ENCODE data around the gene C10orf95. TPM values are rescaled to one million over a fixed set of nuclear protein-coding genes. Genes with fewer than 3 reads are reported as not detected.
A peak's percentile ranks its signal among the peaks of the same experiment; 100 is the strongest.
"Not testable (repeated sequence)": the region's sequence is repeated elsewhere in the genome, so short reads cannot be mapped to it uniquely, and the experiment has no call there.

Gene C10orf95
- total RNA-seq, 8 experiments from 2014 or later = 0.38 to 2.3 (median 0.87) TPM; not detected in 1

- ATAC-seq (replicated peaks in 6 of 8) = peak in 6 of 8 experiments; percentile 29 to 45 (median 39)
- H3K4me1 ChIP-seq (replicated peaks in 1 of 2) = peaks cover 27 to 28% of the 10 kb centered on the region in 2 donors
- peak overlapping the region; percentile 40 to 62 (median 55) for H3K4me3 ChIP-seq
- 25 to 67% (median 35%) methylated on average over 1 to 7 of the region's 8 CpGs; no CpG with 5 or more reads in 4 of the 10 experiments for WGBS, 10 experiments
- H3K27ac ChIP-seq = peak overlapping the region; percentile 19 to 65
- in situ Hi-C loops (cut with MboI; ENCODE audit: low pct_unique_long_range_greater_than_20kb in 2 of 9, low sequenced_read_pairs in 9 of 9, unreplicated experiment in 9 of 9) = no loop called here
Measured at GRCh38 chr10:102460836-102461186, 9.5 kb upstream of the C10orf95 start.

- no peak for ATAC-seq (replicated peaks in 6 of 8)
- Histone ChIP-seq H3K4me3 (no peak overlapping the region), H3K27ac (no peak overlapping the region), H3K4me1 (replicated peaks in 1 of 2) (peaks cover 30 to 32% of the 10 kb centered on the region in 2 donors)
- in situ Hi-C loops (cut with MboI; ENCODE audit: low pct_unique_long_range_greater_than_20kb in 2 of 9, low sequenced_read_pairs in 9 of 9, unreplicated experiment in 9 of 9) = no loop called here
- WGBS, 10 experiments = 35 to 90% (median 75%) methylated on average over 1 to 4 of the region's 4 CpGs
Measured at GRCh38 chr10:102458656-102459055, 7.3 kb upstream of the C10orf95 start.

- peaks cover 25 to 26% of the 10 kb centered on the region in 2 donors for H3K4me1 ChIP-seq (replicated peaks in 1 of 2)
- no peak overlapping the region for H3K4me3 ChIP-seq
- ATAC-seq (replicated peaks in 6 of 8) = no peak
- H3K27ac ChIP-seq = no peak overlapping the region
- WGBS, 10 experiments = 66 to 100% (median 92%) methylated on average over 1 to 7 of the region's 9 CpGs; no CpG with 5 or more reads in 2 of the 10 experiments
- in situ Hi-C loops (cut with MboI; ENCODE audit: low pct_unique_long_range_greater_than_20kb in 2 of 9, low sequenced_read_pairs in 9 of 9, unreplicated experiment in 9 of 9) = no loop called here
Measured at GRCh38 chr10:102457591-102458150, 6.3 kb upstream of the C10orf95 start.

- peaks cover 22 to 25% of the 10 kb centered on the region in 2 donors for H3K4me1 ChIP-seq (replicated peaks in 1 of 2)
- peak in 7 of 8 experiments; percentile 62 to 90 (median 81) for ATAC-seq (replicated peaks in 6 of 8)
- H3K4me3 ChIP-seq = no peak overlapping the region
- in situ Hi-C loops (cut with MboI; ENCODE audit: low pct_unique_long_range_greater_than_20kb in 2 of 9, low sequenced_read_pairs in 9 of 9, unreplicated experiment in 9 of 9) = no loop called here
- peak overlapping the region; percentile 76 to 77 for H3K27ac ChIP-seq
- WGBS, 10 experiments = 8 to 94% (median 60%) methylated on average over 1 to 7 of the region's 7 CpGs; no CpG with 5 or more reads in 3 of the 10 experiments
Measured at GRCh38 chr10:102455893-102456471, 4.6 kb upstream of the C10orf95 start.

- WGBS, 10 experiments = 27 to 90% (median 56%) methylated on average over 2 to 5 of the region's 13 CpGs; no CpG with 5 or more reads in 5 of the 10 experiments
- ATAC-seq (replicated peaks in 6 of 8); H3K4me3 ChIP-seq; H3K27ac ChIP-seq; in situ Hi-C loops (cut with MboI; ENCODE audit: low pct_unique_long_range_greater_than_20kb in 2 of 9, low sequenced_read_pairs in 9 of 9, unreplicated experiment in 9 of 9): not testable (repeated sequence)
- peaks cover 17 to 22% of the 10 kb centered on the region in 2 donors for H3K4me1 ChIP-seq (replicated peaks in 1 of 2)
Measured at GRCh38 chr10:102454662-102455487, 3.5 kb upstream of the C10orf95 start.

GRCh38 chr10:102453502-102453901 lies 2.2 kb upstream of the C10orf95 start:
- in situ Hi-C loops (cut with MboI; ENCODE audit: low pct_unique_long_range_greater_than_20kb in 2 of 9, low sequenced_read_pairs in 9 of 9, unreplicated experiment in 9 of 9) = no loop called here
- 53 to 80% (median 75%) methylated on average over 1 to 5 of the region's 5 CpGs; no CpG with 5 or more reads in 3 of the 10 experiments for WGBS, 10 experiments
- ATAC-seq (replicated peaks in 6 of 8) = no peak
- Histone ChIP-seq H3K4me1 (replicated peaks in 1 of 2) (peaks cover 22 to 27% of the 10 kb centered on the region in 2 donors), H3K27ac (no peak overlapping the region), H3K4me3 (no peak overlapping the region)

GRCh38 chr10:102452672-102453340 lies 1.5 kb upstream of the C10orf95 start:
- ATAC-seq (replicated peaks in 6 of 8) = peak in 5 of 8 experiments; percentile 2 to 26 (median 15)
- Histone ChIP-seq H3K4me3 (no peak overlapping the region), H3K27ac (no peak overlapping the region), H3K4me1 (replicated peaks in 1 of 2) (peaks cover 22 to 27% of the 10 kb centered on the region in 2 donors)
- in situ Hi-C loops (cut with MboI; ENCODE audit: low pct_unique_long_range_greater_than_20kb in 2 of 9, low sequenced_read_pairs in 9 of 9, unreplicated experiment in 9 of 9) = no loop called here
- WGBS, 10 experiments = 40 to 100% (median 71%) methylated on average over 1 to 2 of the region's 3 CpGs; no CpG with 5 or more reads in 6 of the 10 experiments

- Histone ChIP-seq H3K4me1 (replicated peaks in 1 of 2) (peaks cover 13 to 17% of the 10 kb centered on the region in 2 donors), H3K4me3 (peak overlapping the region; percentile 50 to 70 (median 58)), H3K27ac (peak overlapping the region; percentile 62 to 84)
- ATAC-seq (replicated peaks in 6 of 8) = peak; percentile 81 to 90 (median 84)
- in situ Hi-C loops (cut with MboI; ENCODE audit: low pct_unique_long_range_greater_than_20kb in 2 of 9, low sequenced_read_pairs in 9 of 9, unreplicated experiment in 9 of 9) = no loop called here
- WGBS, 10 experiments = 0 to 20% (median 0%) methylated on average over 1 to 30 of the region's 104 CpGs; no CpG with 5 or more reads in 2 of the 10 experiments
Measured at GRCh38 chr10:102450374-102451104, 804 bp downstream of the C10orf95 start.

- peaks cover 11 to 17% of the 10 kb centered on the region in 2 donors for H3K4me1 ChIP-seq (replicated peaks in 1 of 2)
- peak overlapping the region; percentile 50 to 70 (median 58) for H3K4me3 ChIP-seq
- ATAC-seq (replicated peaks in 6 of 8) = peak; percentile 3 to 27 (median 6)
- H3K27ac ChIP-seq = peak overlapping the region; percentile 62 to 84
- 0 to 2% (median 0%) methylated on average over 1 to 10 of the region's 11 CpGs; no CpG with 5 or more reads in 6 of the 10 experiments for WGBS, 10 experiments
- in situ Hi-C loops (cut with MboI; ENCODE audit: low pct_unique_long_range_greater_than_20kb in 2 of 9, low sequenced_read_pairs in 9 of 9, unreplicated experiment in 9 of 9) = no loop called here
Measured at GRCh38 chr10:102450124-102450373, 1.3 kb downstream of the C10orf95 start.

GRCh38 chr10:102449321-102450123 lies 1.8 kb downstream of the C10orf95 start:
- H3K4me3 ChIP-seq = peak overlapping the region; percentile 50 to 70 (median 58)
- H3K4me1 ChIP-seq (replicated peaks in 1 of 2) = peaks cover 11 to 17% of the 10 kb centered on the region in 2 donors
- peak; percentile 18 to 57 (median 38) for ATAC-seq (replicated peaks in 6 of 8)
- WGBS, 10 experiments = 5 to 100% (median 33%) methylated on average over 1 to 15 of the region's 30 CpGs; no CpG with 5 or more reads in 1 of the 10 experiments
- H3K27ac ChIP-seq = peak overlapping the region; percentile 62 to 84
- in situ Hi-C loops (cut with MboI; ENCODE audit: low pct_unique_long_range_greater_than_20kb in 2 of 9, low sequenced_read_pairs in 9 of 9, unreplicated experiment in 9 of 9) = no loop called here

GRCh38 chr10:102444851-102445250 lies 6.5 kb downstream of the C10orf95 start:
- 0 to 100% (median 58%) methylated on average over 1 to 2 of the region's 2 CpGs; no CpG with 5 or more reads in 2 of the 10 experiments for WGBS, 10 experiments
- no peak overlapping the region for H3K27ac ChIP-seq
- peaks cover 5% of the 10 kb centered on the region in 2 donors for H3K4me1 ChIP-seq (replicated peaks in 1 of 2)
- in situ Hi-C loops (cut with MboI; ENCODE audit: low pct_unique_long_range_greater_than_20kb in 2 of 9, low sequenced_read_pairs in 9 of 9, unreplicated experiment in 9 of 9) = no loop called here
- no peak for ATAC-seq (replicated peaks in 6 of 8)
- no peak overlapping the region for H3K4me3 ChIP-seq
